ENCODE data around the gene GPN2.
A peak's percentile ranks its signal among the peaks of the same experiment; 100 is the strongest.

The GPN2 gene

DNA sequence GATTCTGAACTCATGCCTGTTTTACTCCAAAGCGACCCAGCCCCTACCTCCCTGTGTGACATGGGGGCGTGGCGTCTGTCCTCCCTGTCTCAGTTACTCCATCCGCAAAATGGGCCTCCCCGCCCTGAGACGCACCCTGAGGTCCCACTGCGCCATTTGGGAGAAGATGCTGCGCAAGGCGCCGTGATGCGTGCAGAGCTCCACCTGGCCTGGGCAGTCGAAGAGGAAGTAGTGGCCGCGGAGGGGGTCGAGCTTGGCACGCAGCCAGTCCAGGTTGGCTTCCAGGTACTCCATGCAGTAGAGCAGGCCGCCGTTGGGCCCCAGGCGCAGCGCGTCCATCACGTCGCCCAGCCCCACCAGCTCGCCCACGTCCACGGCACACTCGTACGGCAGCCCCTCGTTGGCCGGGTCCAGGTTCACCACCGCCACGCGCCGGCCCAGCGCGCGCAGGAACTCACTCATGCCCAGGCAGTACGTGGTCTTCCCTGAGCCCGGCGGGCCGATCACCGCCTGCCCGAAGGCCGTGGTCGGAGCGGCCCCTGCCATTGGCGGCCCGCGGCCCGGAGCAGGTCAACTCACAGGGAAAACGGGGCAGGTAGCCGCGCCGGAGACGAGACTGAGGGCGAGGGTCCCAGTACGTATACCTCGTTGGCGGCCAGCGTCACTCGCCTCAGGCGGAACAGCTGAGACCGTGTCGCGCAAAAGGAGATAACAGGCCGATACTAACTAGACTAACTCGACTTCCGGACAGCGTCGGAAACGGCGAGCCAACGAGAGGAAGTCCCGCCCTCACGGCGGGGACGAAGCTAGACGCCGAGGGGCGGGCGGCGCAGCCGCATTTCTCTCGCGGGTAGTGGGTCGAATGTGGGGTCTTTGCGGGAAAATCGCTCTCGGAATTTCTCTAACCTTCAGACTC lies at the start of gene GPN2:
Gene GPN2, minus strand, starts transcription at position 733 of the 916 bp plus-strand sequence. Its CDS starts 187 bp downstream, at position 546.
- H3K36me3 ChIP-seq (ENCODE audit: insufficient read depth, low read length), result peaks cover 49% of the 10 kb centered on the region
- H3K4me3 ChIP-seq (ENCODE audit: low read length), result peak within 1 kb of the TSS; percentile 83
- H3K27me3 ChIP-seq (ENCODE audit: insufficient read depth, low read length), result no peaks in the 10 kb centered on the region
- no peaks in the 10 kb centered on the region for H3K9me3 ChIP-seq (ENCODE audit: low read length)
- peaks cover 15% of the 10 kb centered on the region for H3K4me1 ChIP-seq (ENCODE audit: insufficient read depth, low read length)
- peak within 1 kb of the TSS; percentile 63 for H2AFZ ChIP-seq (ENCODE audit: low read depth, low read length)

GRCh38 chr1:26938659-26939025 lies 48.6 kb upstream of the GPN2 start:
- Histone ChIP-seq H3K4me1 (ENCODE audit: insufficient read depth, low read length) (no peaks in the 10 kb centered on the region), H3K9me3 (ENCODE audit: low read length) (no peaks in the 10 kb centered on the region), H3K36me3 (ENCODE audit: insufficient read depth, low read length) (peaks cover 57% of the 10 kb centered on the region), H3K27me3 (ENCODE audit: insufficient read depth, low read length) (no peaks in the 10 kb centered on the region), H3K4me3 (ENCODE audit: low read length) (no peak overlapping the region), H2AFZ (ENCODE audit: low read depth, low read length) (no peak overlapping the region)

- no peaks in the 10 kb centered on the region for H3K27me3 ChIP-seq (ENCODE audit: insufficient read depth, low read length)
- peaks cover 55% of the 10 kb centered on the region for H3K36me3 ChIP-seq (ENCODE audit: insufficient read depth, low read length)
- H3K4me1 ChIP-seq (ENCODE audit: insufficient read depth, low read length), result no peaks in the 10 kb centered on the region
- H2AFZ ChIP-seq (ENCODE audit: low read depth, low read length), result no peak overlapping the region
- no peaks in the 10 kb centered on the region for H3K9me3 ChIP-seq (ENCODE audit: low read length)
- no peak overlapping the region for H3K4me3 ChIP-seq (ENCODE audit: low read length)
Observed at GRCh38 chr1:26938004-26938658, 48.0 kb upstream of the GPN2 start.

GRCh38 chr1:26936823-26937222 lies 46.7 kb upstream of the GPN2 start:
- Histone ChIP-seq H3K27me3 (ENCODE audit: insufficient read depth, low read length) (no peaks in the 10 kb centered on the region), H3K9me3 (ENCODE audit: low read length) (no peaks in the 10 kb centered on the region), H3K36me3 (ENCODE audit: insufficient read depth, low read length) (peaks cover 43% of the 10 kb centered on the region), H3K4me1 (ENCODE audit: insufficient read depth, low read length) (no peaks in the 10 kb centered on the region), H2AFZ (ENCODE audit: low read depth, low read length) (no peak overlapping the region), H3K4me3 (ENCODE audit: low read length) (no peak overlapping the region)

DNA sequence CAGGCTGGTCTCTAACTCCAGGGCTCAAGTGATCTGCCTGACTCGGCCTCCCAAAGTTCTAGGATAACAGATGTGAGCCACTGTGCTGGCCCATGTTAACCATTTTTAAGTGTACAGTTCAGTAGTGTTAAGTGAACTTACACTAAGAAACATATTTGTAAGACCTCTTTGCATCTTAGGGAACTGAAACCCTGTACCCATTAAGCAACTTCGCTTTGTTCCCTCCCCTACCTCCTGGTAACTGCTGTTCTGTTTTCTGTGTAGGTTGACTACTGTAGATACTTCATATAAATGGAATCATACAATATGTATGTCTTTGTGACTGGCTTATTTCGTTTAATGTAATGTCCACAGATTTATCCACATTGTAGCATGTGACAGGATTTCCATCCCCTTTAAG lies 42.4 kb upstream of the GPN2 start:
- Histone ChIP-seq H3K27me3 (ENCODE audit: insufficient read depth, low read length) (no peaks in the 10 kb centered on the region), H2AFZ (ENCODE audit: low read depth, low read length) (no peak overlapping the region), H3K36me3 (ENCODE audit: insufficient read depth, low read length) (peaks cover 51% of the 10 kb centered on the region), H3K9me3 (ENCODE audit: low read length) (no peaks in the 10 kb centered on the region), H3K4me3 (ENCODE audit: low read length) (no peak overlapping the region), H3K4me1 (ENCODE audit: insufficient read depth, low read length) (no peaks in the 10 kb centered on the region)

GRCh38 chr1:26923711-26924110 lies 33.6 kb upstream of the GPN2 start:
- peaks cover 42% of the 10 kb centered on the region for H3K36me3 ChIP-seq (ENCODE audit: insufficient read depth, low read length)

GRCh38 chr1:26922901-26923300 lies 32.8 kb upstream of the GPN2 start:
- H3K4me1 ChIP-seq (ENCODE audit: insufficient read depth, low read length), result peaks cover 18% of the 10 kb centered on the region
- no peaks in the 10 kb centered on the region for H3K9me3 ChIP-seq (ENCODE audit: low read length)
- no peaks in the 10 kb centered on the region for H3K27me3 ChIP-seq (ENCODE audit: insufficient read depth, low read length)
- peak overlapping the region; percentile 93 for H3K4me3 ChIP-seq (ENCODE audit: low read length)
- no peak overlapping the region for H2AFZ ChIP-seq (ENCODE audit: low read depth, low read length)
- peaks cover 36% of the 10 kb centered on the region for H3K36me3 ChIP-seq (ENCODE audit: insufficient read depth, low read length)

More at GRCh38 chr1:26923711-26924110, 33.6 kb upstream of the GPN2 start:
- Histone ChIP-seq H3K27me3 (ENCODE audit: insufficient read depth, low read length) (no peaks in the 10 kb centered on the region), H3K9me3 (ENCODE audit: low read length) (no peaks in the 10 kb centered on the region), H3K4me1 (ENCODE audit: insufficient read depth, low read length) (peaks cover 18% of the 10 kb centered on the region), H3K4me3 (ENCODE audit: low read length) (no peak overlapping the region), H2AFZ (ENCODE audit: low read depth, low read length) (no peak overlapping the region)

- peaks cover 18% of the 10 kb centered on the region for H3K4me1 ChIP-seq (ENCODE audit: insufficient read depth, low read length)
- H3K4me3 ChIP-seq (ENCODE audit: low read length), result peak overlapping the region; percentile 93
- H3K27me3 ChIP-seq (ENCODE audit: insufficient read depth, low read length), result no peaks in the 10 kb centered on the region
- peaks cover 31% of the 10 kb centered on the region for H3K36me3 ChIP-seq (ENCODE audit: insufficient read depth, low read length)
- no peaks in the 10 kb centered on the region for H3K9me3 ChIP-seq (ENCODE audit: low read length)
- H2AFZ ChIP-seq (ENCODE audit: low read depth, low read length), result no peak overlapping the region
Observed at GRCh38 chr1:26922431-26922729, 32.3 kb upstream of the GPN2 start.

DNA sequence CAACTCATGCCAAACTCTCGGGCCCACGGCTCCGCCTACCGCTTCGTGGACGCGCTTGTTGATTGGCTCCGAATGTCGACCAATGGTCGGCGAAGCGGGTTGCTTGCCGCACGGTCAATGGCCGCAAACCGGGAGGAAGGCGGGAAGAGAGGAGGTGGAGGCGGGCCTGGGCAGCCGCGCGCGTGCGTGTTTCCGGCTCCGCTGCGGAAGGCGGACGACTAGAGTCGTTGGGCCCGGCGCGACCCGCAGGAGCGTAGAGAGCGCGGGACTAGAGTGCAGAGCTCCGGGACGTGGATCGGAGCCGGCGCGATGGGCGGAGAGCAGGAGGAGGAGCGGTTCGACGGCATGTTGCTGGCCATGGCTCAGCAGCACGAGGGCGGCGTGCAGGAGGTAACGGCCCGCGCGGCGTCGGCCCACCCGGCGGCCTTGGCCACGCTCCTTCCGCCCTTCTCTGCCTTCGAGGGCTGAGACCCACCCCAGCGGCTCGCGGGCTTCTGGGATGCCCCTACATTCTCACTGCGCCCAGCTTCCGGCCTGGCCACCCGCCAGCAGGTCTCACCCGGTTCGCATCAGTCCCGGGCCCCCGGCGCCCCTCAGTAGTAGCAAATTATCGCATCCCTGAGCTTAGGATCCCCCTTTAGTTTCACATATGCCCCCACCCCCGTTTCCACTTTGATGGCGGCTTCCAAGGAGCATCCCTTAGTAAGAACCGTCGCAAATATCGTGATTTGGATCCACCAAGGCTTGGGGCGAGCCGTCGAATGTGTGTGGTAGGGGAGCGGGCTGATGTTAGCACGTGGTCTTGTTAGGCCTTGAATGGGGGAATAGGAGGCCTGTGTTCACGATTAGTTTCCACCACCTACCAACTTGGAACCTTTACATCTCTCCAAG lies 31.7 kb upstream of the GPN2 start, which contains the start of gene NUDC:
Gene NUDC, plus strand, starts transcription at position 204 of the 891 bp plus-strand sequence. Its CDS starts 106 bp downstream, at position 310.
- Histone ChIP-seq H3K9me3 (ENCODE audit: low read length) (no peaks in the 10 kb centered on the region), H3K4me1 (ENCODE audit: insufficient read depth, low read length) (peaks cover 18% of the 10 kb centered on the region), H2AFZ (ENCODE audit: low read depth, low read length) (peak within 1 kb of the TSS; percentile 89), H3K36me3 (ENCODE audit: insufficient read depth, low read length) (peaks cover 26% of the 10 kb centered on the region), H3K27me3 (ENCODE audit: insufficient read depth, low read length) (no peaks in the 10 kb centered on the region), H3K4me3 (ENCODE audit: low read length) (peak within 1 kb of the TSS; percentile 93)

- Histone ChIP-seq H3K4me1 (ENCODE audit: insufficient read depth, low read length) (peaks cover 18% of the 10 kb centered on the region), H2AFZ (ENCODE audit: low read depth, low read length) (peak overlapping the region; percentile 89), H3K36me3 (ENCODE audit: insufficient read depth, low read length) (peaks cover 20% of the 10 kb centered on the region), H3K27me3 (ENCODE audit: insufficient read depth, low read length) (no peaks in the 10 kb centered on the region), H3K4me3 (ENCODE audit: low read length) (peak overlapping the region; percentile 93), H3K9me3 (ENCODE audit: low read length) (no peaks in the 10 kb centered on the region)
Observed at GRCh38 chr1:26921126-26921539, 31.1 kb upstream of the GPN2 start.

DNA sequence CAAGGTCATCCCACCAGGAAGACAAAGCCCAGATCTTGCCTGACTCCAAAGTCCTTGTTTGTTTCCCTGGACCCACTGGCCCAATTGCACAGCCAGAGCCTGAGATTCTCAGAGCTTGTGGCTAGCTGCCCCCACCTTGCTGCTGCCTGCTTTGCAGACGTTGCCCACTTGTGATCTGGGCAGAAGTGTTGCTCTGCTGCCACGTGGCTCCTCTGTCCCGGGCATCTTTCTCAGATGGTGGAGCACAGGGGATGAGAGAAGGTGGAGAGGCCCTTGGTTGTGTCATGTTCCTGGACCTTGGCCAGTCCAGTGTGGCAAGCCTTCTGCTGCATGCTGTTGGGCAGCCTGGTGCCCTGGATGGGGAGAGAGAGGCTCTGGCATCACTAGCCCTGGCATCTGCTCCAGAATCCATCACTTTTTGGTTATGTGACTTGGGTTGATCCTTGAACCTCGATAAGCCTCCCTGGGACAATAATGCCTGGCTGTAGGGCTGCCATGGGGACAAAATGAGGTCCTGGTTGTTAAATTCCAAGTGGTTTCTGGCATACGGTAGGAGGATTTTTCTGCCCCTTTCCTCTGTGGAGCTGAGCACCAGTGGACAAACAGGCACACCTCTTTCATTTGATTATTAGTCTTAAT lies 25.2 kb upstream of the GPN2 start:
- Histone ChIP-seq H3K4me1 (ENCODE audit: insufficient read depth, low read length) (no peaks in the 10 kb centered on the region), H3K4me3 (ENCODE audit: low read length) (no peak overlapping the region), H2AFZ (ENCODE audit: low read depth, low read length) (no peak overlapping the region), H3K36me3 (ENCODE audit: insufficient read depth, low read length) (no peaks in the 10 kb centered on the region), H3K9me3 (ENCODE audit: low read length) (no peaks in the 10 kb centered on the region), H3K27me3 (ENCODE audit: insufficient read depth, low read length) (peaks cover 7% of the 10 kb centered on the region)

- Histone ChIP-seq H3K4me3 (ENCODE audit: low read length) (no peak within 1 kb of the TSS), H3K4me1 (ENCODE audit: insufficient read depth, low read length) (no peaks in the 10 kb centered on the region)
Observed at GRCh38 chr1:26913754-26914619, 23.9 kb upstream of the GPN2 start, which contains the start of gene NR0B2. Gene NR0B2, minus strand, starts transcription at chr1:26913975. Its CDS starts 35 bp downstream, at chr1:26913940.

More at GRCh38 chr1:26913754-26914619, 23.9 kb upstream of the GPN2 start, which contains the start of gene NR0B2:
- Histone ChIP-seq H3K9me3 (ENCODE audit: low read length) (no peaks in the 10 kb centered on the region), H3K36me3 (ENCODE audit: insufficient read depth, low read length) (no peaks in the 10 kb centered on the region), H2AFZ (ENCODE audit: low read depth, low read length) (no peak within 1 kb of the TSS), H3K27me3 (ENCODE audit: insufficient read depth, low read length) (peaks cover 18% of the 10 kb centered on the region)

All from neuron (in vitro differentiated cells).